GM18520 (cell line): ENCODE data around the gene ADD3.
"Not testable (repeated sequence)": the region's sequence is repeated elsewhere in the genome, so short reads cannot be mapped to it uniquely, and the experiment has no call there.

ENCODE experiments used
- ATAC-seq: cut with Tn5 transposase; IDR thresholded peaks from one replicate; pipeline ENCODE4 v1.9.1; 2021; ENCODE audit not compliant: unreplicated experiment

The ADD3 gene

GRCh38 chr10:109975244-109976190 lies 32.3 kb upstream of the ADD3 start:
- no peak for ATAC-seq

GRCh38 chr10:109976681-109977080 lies 31.1 kb upstream of the ADD3 start:
- ATAC-seq, result no peak

- ATAC-seq, result no peak
Observed at GRCh38 chr10:109977382-109977806, 30.4 kb upstream of the ADD3 start.

- no peak for ATAC-seq
Observed at GRCh38 chr10:109978481-109978880, 29.3 kb upstream of the ADD3 start.

GRCh38 chr10:109979215-109979614 lies 28.6 kb upstream of the ADD3 start:
- ATAC-seq, result no peak

- no peak for ATAC-seq
Observed at GRCh38 chr10:109981650-109982049, 26.1 kb upstream of the ADD3 start.

- no peak for ATAC-seq
Observed at GRCh38 chr10:109982123-109982522, 25.7 kb upstream of the ADD3 start.

GRCh38 chr10:109982812-109983211 lies 25.0 kb upstream of the ADD3 start:
- ATAC-seq, result no peak

GRCh38 chr10:109984013-109984412 lies 23.8 kb upstream of the ADD3 start:
- ATAC-seq, result no peak

GRCh38 chr10:109985768-109986167 lies 22.0 kb upstream of the ADD3 start:
- ATAC-seq, result not testable (repeated sequence)

GRCh38 chr10:109987452-109988211 lies 20.2 kb upstream of the ADD3 start:
- no peak for ATAC-seq

GRCh38 chr10:109988212-109988596 lies 19.6 kb upstream of the ADD3 start:
- ATAC-seq, result no peak

- ATAC-seq, result no peak
Observed at GRCh38 chr10:109991266-109991855, 16.4 kb upstream of the ADD3 start.

- ATAC-seq, result no peak
Observed at GRCh38 chr10:109992485-109992884, 15.3 kb upstream of the ADD3 start.

GRCh38 chr10:109993551-109994330 lies 14.0 kb upstream of the ADD3 start:
- ATAC-seq, result no peak

- no peak for ATAC-seq
Observed at GRCh38 chr10:109994711-109995577, 12.8 kb upstream of the ADD3 start.

- ATAC-seq, result no peak
Observed at GRCh38 chr10:109995595-109995994, 12.2 kb upstream of the ADD3 start.

GRCh38 chr10:109996225-109996624 lies 11.6 kb upstream of the ADD3 start:
- no peak for ATAC-seq

GRCh38 chr10:109996766-109997171 lies 11.0 kb upstream of the ADD3 start:
- ATAC-seq, result no peak

- ATAC-seq, result no peak
Observed at GRCh38 chr10:109997233-109997632, 10.6 kb upstream of the ADD3 start.
